Stimulated activated CD8-positive, alpha-beta memory T cell treated with anti-CD3 and anti-CD28 coated beads, Interleukin-12 subunit alpha, Interleukin-12 subunit beta, amount 100 ng/mL, for 4 hours (primary cell): ENCODE results near the gene VENTX.

Source experiments
- DNase-seq: peaks from one replicate; pipeline ENCODE4 v3.0.0-alpha.2; 2020; ENCODE audit warnings: low read depth

The VENTX gene

DNA sequence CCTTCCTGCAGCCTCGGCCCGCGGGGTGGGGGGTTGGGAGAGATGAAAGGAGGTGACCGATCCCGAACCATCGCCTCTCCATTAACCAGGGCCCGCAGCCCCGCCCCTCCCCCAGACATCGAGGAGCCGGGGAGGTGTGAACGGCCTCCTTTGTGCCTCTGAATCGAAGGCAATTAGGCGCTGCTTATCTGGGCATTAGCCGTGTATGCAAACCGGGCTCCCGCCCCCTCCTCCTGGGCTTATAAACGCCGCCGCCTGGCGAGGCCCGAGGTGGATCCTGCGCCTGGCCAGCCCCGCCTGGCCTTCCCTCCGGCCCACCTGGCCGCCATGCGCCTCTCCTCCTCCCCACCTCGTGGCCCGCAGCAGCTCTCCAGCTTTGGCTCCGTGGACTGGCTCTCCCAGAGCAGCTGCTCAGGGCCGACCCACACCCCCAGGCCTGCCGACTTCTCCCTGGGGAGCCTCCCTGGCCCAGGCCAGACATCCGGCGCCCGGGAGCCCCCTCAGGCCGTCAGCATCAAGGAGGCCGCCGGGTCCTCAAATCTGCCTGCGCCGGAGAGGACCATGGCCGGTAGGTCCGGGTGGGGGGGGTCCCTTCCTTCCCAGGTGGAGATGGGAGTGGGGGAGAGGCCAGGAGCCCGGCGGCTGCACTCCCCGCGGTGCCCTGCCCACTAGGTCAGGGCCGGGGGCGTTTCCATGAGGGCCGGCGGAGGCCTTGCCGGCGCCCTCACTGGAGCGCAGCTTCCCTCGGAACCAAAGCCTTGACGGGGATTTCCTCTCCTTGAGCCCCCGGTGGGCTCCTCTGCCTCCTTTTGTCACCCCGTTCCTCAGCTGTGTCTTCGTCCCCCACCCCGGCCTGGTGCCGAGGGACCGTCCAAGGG, at the start of gene VENTX:
Gene VENTX (plus strand): TSS at position 268 of the 878 bp plus-strand sequence. CDS start 60 bp downstream, at position 328.
- DNase-seq, result no peak

DNA sequence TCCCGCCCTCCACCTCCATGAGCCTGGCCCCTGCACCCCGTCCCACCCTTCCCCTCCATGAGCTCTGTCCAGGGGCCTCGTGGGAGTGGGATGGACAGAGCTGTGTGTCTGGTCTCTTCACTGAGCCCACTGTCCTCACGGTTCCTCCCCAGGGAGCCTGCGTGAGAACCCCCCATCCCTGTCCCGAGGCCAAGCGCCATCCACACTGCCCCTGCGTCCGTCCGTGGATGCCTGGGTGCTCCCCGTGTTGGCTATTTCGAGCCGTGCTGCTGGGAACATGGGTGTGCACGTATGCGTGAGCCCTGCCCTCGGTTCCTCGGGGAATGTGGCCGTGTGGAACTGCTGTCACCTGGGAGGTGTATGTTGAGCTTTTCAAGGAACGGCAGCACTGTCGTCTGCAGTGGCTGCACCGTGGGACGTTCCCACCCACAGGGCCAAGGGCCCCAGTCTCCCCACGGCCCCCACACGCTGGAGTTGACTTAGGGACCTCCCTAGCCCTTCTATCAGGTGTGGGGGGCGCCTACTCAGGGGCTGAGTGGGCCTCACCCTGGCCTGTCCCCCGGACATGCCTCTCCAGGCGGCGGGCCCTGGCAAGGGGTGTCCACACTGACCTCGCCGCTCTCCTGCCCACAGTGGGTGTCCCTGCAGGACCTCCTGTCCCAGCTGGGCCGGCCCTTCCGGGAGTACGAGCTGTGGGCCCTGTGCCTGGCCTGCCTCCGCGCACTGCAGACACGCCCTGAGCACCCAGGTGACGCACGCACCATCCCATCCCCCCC, 49.6 kb upstream of the VENTX start:
- no peak for DNase-seq

- no peak for DNase-seq
These were observed 48.4 kb upstream of the VENTX start for GRCh38 chr10:133189256-133189655.

DNA sequence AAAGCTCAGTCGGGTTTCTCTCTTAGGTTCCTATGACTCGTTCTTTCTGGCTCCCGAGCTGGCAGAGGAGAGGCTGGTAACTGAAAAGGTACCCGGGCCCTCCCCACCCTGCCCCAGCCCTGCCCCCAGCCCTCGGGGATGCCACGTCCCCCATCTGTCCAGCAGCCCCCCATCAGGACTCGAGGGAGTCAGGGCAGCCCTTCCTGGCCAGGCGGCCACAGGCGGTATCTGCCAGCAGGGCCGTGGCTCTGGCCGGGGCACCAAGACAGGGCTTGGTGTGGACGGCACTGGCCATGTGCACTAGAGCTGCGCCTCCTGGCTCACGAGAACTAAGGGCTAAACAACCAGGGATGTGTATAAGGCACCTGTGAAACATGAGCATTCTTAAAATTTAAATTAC, 47.9 kb upstream of the VENTX start:
- DNase-seq, result no peak

- DNase-seq, result no peak
These were observed 47.4 kb upstream of the VENTX start for GRCh38 chr10:133190225-133190624.

- DNase-seq, result no peak
These were observed 46.0 kb upstream of the VENTX start for GRCh38 chr10:133191651-133192050.

DNA sequence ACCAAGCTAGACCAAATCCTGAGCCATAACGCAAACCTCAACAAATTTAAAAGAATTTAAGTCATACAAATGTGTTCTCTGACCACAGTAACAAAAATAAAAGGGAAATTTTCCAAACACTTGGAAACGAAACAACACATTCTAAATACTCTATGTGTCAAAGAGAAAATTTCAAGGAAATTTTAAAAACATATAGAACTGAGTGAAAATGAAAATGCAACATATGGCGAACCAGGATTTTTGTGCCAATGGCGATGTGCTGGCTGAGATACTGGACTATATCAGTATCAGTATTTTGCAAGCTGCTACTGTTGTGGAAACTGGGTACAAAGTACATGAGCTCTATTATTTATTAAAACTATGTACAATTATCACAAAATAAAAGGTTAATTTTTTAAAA, 43.5 kb upstream of the VENTX start:
- DNase-seq, result no peak

GRCh38 chr10:133195096-133195495, 42.6 kb upstream of the VENTX start:
- no peak for DNase-seq

DNA sequence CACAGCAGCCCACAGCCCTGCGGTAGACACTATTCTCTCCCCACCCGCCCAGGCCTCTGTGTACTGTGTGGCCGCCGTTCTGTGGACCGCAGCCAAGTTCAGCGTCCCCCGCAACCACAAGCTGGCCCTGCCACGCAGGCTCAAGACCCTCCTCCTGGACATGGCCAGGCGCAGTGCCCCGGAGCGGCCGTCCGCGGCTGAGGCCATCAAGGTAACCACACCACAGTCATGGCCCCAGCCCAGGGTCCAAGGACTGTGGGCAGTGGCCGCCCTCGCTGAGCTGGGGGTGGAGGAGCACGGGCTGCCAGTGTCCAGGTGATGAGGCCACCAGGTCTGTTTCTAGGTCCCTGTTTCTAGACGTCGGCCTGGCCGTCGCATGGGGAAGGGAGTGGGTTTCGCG, 42.0 kb upstream of the VENTX start:
- no peak for DNase-seq

DNA sequence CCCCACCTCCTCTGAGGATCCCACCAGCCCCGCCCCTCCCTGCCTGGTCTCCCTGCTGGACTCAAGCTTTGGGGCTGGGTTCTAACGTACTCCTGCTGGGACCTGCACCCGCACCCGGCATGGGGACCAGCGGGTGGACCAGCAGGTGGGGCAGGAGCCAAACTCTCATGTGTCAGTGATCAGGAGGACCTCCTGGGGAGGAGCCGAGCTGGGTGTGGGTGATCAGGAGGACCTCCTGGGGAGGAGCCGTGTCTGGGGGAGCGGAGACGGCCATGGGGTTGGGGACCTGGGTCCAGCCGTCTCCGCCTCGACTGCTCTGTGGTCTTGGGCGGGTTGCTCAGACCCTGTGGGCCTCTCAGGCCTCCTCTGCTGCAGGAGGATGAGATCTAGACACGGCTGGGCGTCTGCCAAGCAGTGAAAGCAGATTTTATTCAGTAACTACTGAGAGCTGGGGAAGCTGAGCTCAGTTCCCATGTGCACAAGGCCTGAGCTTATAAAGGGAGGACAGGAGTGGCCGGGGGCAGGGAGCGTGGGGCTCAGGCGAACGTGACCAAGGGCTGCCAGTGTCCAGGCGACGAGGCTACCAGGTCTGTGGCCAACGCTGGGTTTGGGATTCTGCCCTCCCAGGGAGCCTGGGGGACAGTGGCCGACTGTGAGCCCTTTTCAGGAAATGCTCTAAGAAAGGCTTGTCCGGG, 41.3 kb upstream of the VENTX start:
- DNase-seq, result no peak

- DNase-seq, result no peak
These were observed 40.5 kb upstream of the VENTX start for GRCh38 chr10:133196936-133197758.

GRCh38 chr10:133197786-133198185, 39.9 kb upstream of the VENTX start:
- DNase-seq, result no peak

DNA sequence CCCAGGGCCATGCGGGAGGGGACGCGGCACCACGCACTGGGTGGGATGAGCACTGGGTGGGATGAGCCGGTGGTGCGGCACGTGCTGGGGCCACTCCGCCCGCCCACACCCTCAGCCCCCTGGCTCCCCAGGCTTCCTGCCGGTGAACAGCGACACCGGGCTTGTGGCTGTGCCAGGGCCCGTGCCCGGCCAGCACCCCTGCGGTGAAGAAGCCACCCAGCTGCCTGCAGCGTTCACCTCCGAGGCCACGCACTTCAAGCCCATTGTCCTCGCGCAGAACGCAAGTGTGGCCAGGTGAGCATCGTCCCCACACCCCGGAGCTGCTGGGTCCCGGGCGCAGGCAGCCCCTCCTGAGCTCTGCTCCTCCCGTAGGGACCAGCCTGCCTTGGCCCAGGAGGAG, 39.4 kb upstream of the VENTX start:
- no peak for DNase-seq

DNA sequence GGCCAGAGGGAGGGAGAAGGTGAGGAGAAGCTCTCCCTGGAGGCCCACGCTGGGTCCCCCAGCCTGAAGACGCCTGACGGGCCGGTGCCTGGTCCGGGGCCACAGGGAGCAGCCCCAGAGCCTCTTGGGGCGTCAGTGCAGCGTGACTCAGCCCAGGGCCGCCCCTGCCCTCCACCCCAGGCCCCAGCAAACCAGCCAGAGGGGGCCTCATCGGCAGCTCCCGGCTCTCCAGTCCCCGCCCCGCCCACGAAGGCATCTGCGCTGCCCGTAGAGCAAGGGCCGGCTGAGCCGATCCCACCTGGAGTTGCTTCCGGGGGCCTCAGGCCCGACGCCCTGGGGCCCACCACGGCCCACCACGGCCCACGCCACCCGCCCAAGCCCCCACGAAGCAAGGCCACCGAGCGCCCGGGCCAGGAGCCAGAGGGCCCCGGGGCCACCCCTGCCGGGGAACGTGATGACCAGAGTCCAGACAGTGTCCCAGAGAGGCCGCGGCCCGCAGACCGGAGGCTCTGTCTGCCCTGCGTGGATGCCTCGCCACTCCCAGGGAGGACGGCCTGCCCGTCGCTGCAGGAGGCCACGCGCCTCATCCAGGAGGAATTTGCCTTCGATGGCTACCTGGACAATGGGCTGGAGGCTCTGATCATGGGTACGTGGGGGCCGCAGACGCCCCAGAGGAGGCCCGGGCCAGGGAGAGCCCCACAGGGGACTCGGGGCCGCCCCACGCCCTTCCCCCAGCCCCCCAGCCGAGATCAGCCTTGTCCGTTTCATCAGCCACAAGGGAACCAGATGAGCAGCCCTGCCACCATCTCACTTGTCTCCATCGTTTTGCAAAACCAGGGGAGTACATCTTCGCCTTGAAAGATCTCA, 38.8 kb upstream of the VENTX start:
- no peak for DNase-seq

GRCh38 chr10:133199488-133199885, 38.2 kb upstream of the VENTX start:
- DNase-seq, result no peak

- DNase-seq, result no peak
These were observed 37.6 kb upstream of the VENTX start for GRCh38 chr10:133199992-133200611.

GRCh38 chr10:133200621-133201031, 37.0 kb upstream of the VENTX start:
- no peak for DNase-seq

- DNase-seq, result no peak
These were observed 36.3 kb upstream of the VENTX start for GRCh38 chr10:133201151-133201947.

DNA sequence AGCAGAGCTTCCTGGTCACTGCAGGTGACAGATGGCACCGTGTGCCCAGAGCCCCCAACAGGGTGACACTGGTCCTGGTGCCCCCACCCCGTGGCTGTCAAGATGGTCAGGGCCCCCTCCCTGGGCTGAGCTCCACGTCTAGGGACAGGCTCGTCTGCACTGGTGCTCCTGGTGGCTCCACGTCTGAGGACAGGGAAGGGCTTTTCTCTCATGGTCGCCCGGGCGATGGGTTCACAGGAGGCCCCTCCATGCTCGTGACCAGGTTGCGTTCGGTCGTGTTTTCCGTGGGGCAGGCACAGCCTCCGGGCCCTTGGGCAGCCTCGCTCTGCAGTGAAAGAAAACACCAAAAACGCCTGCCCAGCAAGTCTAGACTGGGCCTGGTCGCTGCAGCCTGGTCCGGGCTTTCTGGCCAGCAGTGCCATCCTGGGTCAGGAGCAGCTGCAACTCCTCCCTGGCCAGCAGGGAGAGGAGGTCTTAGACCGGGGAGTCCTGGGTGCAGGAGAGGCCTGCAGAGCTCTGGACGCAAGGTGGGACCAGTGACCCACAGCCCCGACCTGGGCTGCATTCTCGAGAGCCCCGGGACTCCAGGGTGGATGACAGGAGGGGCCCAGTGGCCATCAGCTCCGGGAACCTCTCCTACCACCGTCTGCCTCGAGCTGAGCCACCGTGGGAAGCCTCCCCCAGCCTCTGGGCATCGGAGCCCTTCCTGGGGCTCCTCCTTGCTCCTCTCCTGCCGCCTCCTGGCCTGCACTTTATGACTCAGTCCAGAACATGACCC, 35.5 kb upstream of the VENTX start:
- no peak for DNase-seq
